HEK293T (cell line): ENCODE results near the gene PRDM16.

Experiments
- FOXA1 ChIP-seq: fragments of 450-650 bp; IDR thresholded peaks from 2 replicates; pipeline ENCODE4 v1.6.1; 2016; ENCODE audit warnings: mild to moderate bottlenecking
- FOXK2 ChIP-seq: fragments of 450-650 bp; IDR thresholded peaks from 2 replicates; pipeline ENCODE4 v1.6.1; 2016; ENCODE audit warnings: mild to moderate bottlenecking
- FOXM1 ChIP-seq: fragments of 450-650 bp; IDR thresholded peaks from 2 replicates; pipeline ENCODE4 v1.6.1; 2017; ENCODE audit warnings: mild to moderate bottlenecking, borderline replicate concordance
- HDGF ChIP-seq: fragments of 450-650 bp; IDR thresholded peaks from 2 replicates; pipeline ENCODE4 v1.6.1; 2017; ENCODE audit warnings: antibody characterized with exemption, borderline replicate concordance
- NFRKB ChIP-seq: fragments of 450-650 bp; IDR thresholded peaks from 2 replicates; pipeline ENCODE4 v1.6.1; 2016; ENCODE audit warnings: mild to moderate bottlenecking, moderate library complexity
- SP1 ChIP-seq: fragments of 450-650 bp; IDR thresholded peaks from 2 replicates; pipeline ENCODE4 v1.6.1; 2017
- SUZ12 ChIP-seq: fragments of 450-650 bp; IDR thresholded peaks from 2 replicates; pipeline ENCODE4 v1.6.1; 2016; ENCODE audit warnings: mild to moderate bottlenecking
- TARDBP ChIP-seq: fragments of 450-650 bp; IDR thresholded peaks from 2 replicates; pipeline ENCODE4 v1.6.1; 2016
- ZNF384 ChIP-seq: fragments of 450-650 bp; IDR thresholded peaks from 2 replicates; pipeline ENCODE4 v1.6.1; 2016

- TF ChIP-seq SP1: no peak
- no peak for TF ChIP-seq FOXM1
- TF ChIP-seq FOXA1: no peak
- TF ChIP-seq HDGF: no peak
- no peak for TF ChIP-seq FOXK2
- TF ChIP-seq SUZ12: no peak
- no peak for TF ChIP-seq NFRKB
- TF ChIP-seq TARDBP: no peak
- TF ChIP-seq ZNF384: no peak
Observed at GRCh38 chr1:3140437-3140836, 71.4 kb downstream of the PRDM16 start.
